Mucosa of gallbladder (tissue), 1 donor: ENCODE results near the gene ZNF528. TPM values are rescaled to one million over a fixed set of nuclear protein-coding genes. Genes with fewer than 3 reads are reported as not detected.
A peak's percentile ranks its signal among the peaks of the same experiment; 100 is the strongest.

ENCODE experiments used
- DNase-seq: peaks from one replicate; pipeline ENCODE4 v3.0.0-alpha.2; 2020; ENCODE audit warnings: low spot score
- total RNA-seq: library from RNA; stranded (reverse); gene quantifications from one replicate; pipeline ENCODE4 v1.2.1, GENCODE V29; 2021
- donor health status: DM: no; HTN: no; CAD: no.

The ZNF528 gene
- 30.3 TPM for total RNA-seq

DNA sequence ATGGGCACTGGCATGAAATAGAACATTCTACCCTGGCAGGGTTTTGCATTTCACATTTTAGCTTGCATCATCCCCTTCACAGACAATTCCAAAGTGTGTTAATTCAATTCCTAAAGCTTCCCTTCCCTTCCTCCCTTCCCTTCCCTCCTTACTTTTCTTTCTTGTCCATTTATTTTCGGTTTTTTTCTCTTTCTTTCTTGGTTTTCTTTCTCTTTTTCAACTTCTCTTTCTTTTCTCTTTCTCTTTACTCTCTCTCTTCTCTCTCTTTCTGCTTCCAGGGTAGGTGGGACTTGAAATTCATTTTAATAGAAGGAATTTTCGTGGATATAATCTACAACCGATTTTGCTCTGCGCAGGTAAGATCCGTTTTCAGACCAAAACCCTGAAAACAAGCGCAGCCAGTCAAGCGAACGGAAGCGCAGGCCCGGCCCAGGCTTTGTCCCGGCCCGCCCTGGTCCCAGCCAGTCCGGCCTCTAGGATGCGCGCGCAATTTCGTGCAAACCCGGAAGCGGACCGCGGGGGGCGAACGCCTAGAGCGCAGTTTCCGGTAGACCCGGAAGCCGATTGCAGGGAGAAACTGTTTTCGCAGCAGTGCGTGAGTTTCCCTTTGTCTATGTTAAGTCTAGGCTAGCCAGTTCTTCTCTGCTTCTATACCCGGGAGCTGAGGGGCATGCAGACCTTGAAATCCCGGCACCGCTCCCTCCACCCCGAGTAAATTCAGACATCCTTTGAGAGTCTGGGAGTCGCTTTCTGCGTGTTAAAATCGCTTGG is at the start of gene ZNF528:
TSS of gene ZNF528 (plus strand) at position 540 of the 771 bp plus-strand sequence. CDS start 4,165 bp downstream, outside the sequence.
- peak; percentile 97 for DNase-seq

DNA sequence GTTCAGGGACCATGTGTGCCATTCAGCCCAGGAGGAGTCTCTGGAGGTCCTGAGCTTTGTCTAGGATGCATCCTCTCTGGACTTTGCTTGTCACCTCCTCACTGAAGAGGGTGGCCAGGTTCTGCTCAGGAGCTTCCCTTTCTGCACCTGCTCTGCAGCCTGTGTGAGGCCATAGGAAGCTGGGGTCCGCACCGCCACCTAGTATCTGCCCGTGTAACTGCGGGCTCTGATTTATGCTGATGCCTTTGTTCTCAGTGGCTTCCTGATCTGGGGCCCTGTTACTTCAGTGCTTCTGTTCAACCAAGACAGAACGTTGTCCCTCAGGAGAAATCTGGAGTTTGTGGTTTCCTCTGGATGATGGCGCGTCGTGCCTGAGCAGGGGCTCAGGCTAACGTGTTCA is 46.1 kb upstream of the ZNF528 start:
- DNase-seq, result no peak

GRCh38 chr19:52366414-52366824 is 31.2 kb upstream of the ZNF528 start:
- DNase-seq, result no peak

DNA sequence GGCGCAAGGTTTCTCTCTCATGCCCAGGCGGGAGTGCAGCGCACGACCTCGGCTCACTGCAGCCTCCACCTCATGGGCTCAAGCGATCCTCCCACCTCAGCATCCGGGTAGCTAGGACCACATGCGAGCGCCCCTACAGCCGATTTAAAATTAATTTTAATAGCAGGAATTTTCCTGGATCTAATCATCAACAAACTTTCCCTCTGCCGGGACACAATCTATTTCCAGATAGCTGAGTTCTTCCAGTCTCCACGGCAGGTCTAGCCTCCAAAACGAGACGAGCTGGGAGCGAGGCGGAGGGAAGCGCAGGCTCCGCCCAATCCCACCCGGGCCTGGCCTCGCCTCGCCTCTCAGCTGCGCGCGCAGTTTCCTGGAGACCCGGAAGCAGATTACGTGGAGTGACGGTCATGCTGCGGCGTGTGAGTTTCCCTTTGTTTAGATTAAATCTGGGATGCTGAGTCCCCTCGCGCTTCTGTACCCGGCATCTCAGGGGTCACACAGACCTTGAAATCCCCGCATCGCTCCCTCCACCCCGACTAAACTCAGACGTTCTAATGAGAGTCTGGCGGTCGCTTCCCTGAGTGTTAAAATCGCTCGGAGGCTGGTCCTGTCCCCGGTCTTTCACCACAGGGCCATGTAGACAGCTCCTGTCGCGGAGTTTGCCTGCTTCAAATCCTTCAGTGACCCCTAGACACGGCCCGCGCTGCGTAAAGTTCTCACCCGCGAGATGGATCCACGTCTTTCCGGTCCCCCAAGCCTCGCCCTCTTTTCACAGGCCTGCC is 27.9 kb upstream of the ZNF528 start, which contains the start of gene ZNF880:
TSS of gene ZNF880 (plus strand) at position 365 of the 782 bp plus-strand sequence. CDS start at position 408, 43 bp downstream.
- DNase-seq, result peak; percentile 95

- no peak for DNase-seq
These were observed 27.3 kb upstream of the ZNF528 start for GRCh38 chr19:52370341-52370710.

- DNase-seq, result no peak
These were observed 6.5 kb upstream of the ZNF528 start for GRCh38 chr19:52391135-52391534.

GRCh38 chr19:52398081-52398441 is 412 bp downstream of the ZNF528 start:
- no peak for DNase-seq

DNA sequence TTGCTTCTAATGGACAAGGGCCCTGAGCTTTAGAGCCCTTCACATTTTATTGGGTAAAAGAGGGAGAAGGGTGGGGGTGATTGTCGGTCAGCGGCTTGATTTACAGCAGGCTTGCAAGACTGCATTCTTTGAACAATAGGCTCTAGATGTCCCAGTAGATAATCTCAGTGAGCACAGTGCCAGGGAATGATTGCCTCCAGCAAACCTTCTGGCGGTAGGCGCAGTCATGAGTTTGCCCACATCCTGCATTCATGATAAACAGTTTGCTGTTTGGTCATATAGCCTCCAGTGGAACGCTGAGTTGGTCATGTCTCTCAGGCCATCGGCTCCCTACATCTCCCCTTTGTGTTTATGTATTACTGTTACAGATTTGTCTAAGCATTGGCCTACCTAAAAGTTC is 12.6 kb downstream of the ZNF528 start:
- DNase-seq, result no peak

DNA sequence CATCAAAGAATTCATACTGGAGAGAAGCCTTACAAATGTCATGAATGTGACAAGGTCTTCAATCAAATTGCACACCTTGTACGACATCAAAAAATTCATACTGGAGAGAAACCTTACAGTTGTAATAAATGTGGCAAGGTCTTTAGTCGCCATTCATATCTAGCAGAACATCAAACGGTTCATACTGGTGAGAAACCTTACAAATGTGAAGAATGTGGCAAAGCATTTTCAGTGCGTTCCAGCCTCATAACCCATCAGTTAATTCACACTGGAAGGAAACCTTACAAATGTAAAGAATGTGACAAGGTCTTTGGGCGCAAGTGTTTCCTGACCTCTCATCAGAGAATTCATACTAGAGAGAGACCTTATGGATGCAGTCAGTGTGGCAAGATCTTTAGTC is 18.1 kb downstream of the ZNF528 start:
- no peak for DNase-seq

GRCh38 chr19:52428937-52429336 is 31.3 kb downstream of the ZNF528 start, which contains the start of gene ZNF534:
ZNF534 (plus strand) TSS chr19:52429148; CDS start chr19:52431475, 2,327 bp downstream.
- DNase-seq, result no peak

DNA sequence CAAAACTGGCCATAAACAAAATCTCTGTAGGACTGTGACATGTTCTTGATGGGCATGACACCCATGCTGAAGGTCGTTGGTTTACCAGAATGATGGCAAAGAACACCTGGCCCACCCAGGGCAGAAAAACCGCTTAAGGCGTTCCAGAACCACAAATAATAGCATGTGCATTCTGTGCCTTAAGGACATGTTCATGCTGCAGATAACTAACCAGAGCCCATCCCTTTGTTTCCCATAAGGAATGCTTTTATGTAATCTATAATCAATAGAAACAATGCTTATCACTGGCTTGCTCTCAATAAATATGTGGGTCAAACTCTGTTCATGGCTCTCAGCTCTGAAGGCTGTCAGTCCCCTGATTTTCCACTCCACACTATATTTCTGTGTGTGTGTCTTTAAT is 44.5 kb downstream of the ZNF528 start:
- DNase-seq, result no peak

GRCh38 chr19:52444506-52444905 is 46.9 kb downstream of the ZNF528 start:
- DNase-seq, result no peak

DNA sequence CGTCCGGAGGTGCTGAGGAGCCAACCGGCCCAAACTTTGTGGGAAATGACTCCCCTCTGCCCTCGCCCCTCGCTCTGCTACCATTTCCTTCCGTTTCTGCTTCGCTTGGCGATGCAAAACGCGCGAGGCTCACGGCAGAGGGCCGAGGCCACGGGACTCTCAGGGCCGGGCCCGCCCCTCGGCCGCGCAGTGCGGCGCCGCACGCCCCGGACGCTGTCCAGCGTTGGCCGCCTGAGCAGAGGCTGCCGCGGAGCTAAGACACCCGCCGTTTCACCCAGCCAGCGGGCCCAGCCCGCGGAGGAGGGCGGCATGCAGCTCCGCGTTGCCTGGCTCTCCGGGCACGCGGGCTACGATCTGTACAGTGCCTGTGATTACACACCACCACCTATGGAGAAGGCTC is 53.6 kb downstream of the ZNF528 start:
- no peak for DNase-seq

DNA sequence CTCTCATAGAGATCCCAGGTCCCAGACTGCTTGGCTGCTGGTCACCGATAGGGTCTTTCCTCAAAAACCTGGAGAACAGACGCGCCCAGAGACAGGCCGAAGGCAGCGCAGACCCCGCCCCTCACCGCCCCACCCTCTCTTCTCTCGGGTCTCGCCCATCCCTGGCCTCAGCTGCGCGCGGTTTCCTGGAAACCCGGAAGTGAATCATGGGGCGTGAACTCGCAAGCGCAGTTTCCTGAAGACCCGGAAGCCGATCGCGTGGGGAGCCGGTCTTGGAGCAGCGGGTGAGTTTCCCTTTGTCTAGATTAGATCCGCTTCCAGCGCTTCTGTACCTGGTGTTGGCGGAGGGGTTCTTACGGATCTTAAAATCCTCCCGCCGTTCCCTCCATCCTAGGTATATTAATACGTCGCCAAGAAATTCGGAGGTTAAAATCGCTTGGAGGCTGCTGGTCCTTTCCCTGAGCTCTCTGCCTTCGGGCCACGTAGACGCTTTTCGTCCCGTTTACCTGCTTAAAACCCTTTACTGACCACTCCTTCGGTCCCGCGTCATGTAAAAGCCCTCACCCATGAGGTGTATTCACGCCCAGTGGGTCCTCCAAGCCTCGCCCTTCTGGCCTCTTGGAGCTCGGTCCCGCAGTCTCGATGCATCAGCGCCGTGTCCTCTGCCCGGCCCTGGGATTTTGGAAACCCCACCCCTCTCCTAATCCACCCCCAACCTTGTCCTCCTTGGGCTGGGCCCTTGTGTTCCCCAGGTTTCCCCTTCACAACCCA is 55.9 kb downstream of the ZNF528 start, which contains the start of gene ZNF578:
TSS of gene ZNF578 (plus strand) at position 230 of the 771 bp plus-strand sequence. CDS start 48,293 bp downstream, outside the sequence.
- DNase-seq, result peak; percentile 81

GRCh38 chr19:52464798-52465470 is 67.3 kb downstream of the ZNF528 start:
- no peak for DNase-seq

Other genes with a start within 250 kb of the ZNF528 start
- gene ZNF836, start 226.2 kb upstream of the ZNF528 start, total RNA-seq, result 16.7 TPM
- 286 TPM for gene PPP2R1A, start 207.8 kb upstream of the ZNF528 start, total RNA-seq
- gene ZNF766, start 128.3 kb upstream of the ZNF528 start, total RNA-seq, result 17.4 TPM
- gene ZNF480, start 100.7 kb upstream of the ZNF528 start, total RNA-seq, result 15.5 TPM
- gene ZNF610, start 61.6 kb upstream of the ZNF528 start, total RNA-seq, result 6.0 TPM
- gene ZNF880, start 27.9 kb upstream of the ZNF528 start, total RNA-seq, result 18.6 TPM
- not detected for gene ZNF534, start 31.3 kb downstream of the ZNF528 start, total RNA-seq
- gene ZNF578, start 55.7 kb downstream of the ZNF528 start, total RNA-seq, result 3.4 TPM
- 34.2 TPM for gene ZNF808, start 129.8 kb downstream of the ZNF528 start, total RNA-seq
- 30.4 TPM for gene ZNF701, start 172.4 kb downstream of the ZNF528 start, total RNA-seq
- gene ZNF83, start 240.5 kb downstream of the ZNF528 start, total RNA-seq, result 80.9 TPM